Stimulated activated CD8-positive, alpha-beta memory T cell treated with anti-CD3 and anti-CD28 coated beads, Interleukin-12 subunit alpha, Interleukin-12 subunit beta, amount 100 ng/mL, for 4 hours (primary cell): ENCODE measurements around the gene PRR15.

Experiments
- DNase-seq: peaks from one replicate; pipeline ENCODE4 v3.0.0-alpha.2; 2020; ENCODE audit warnings: low read depth

PRR15 gene

DNA sequence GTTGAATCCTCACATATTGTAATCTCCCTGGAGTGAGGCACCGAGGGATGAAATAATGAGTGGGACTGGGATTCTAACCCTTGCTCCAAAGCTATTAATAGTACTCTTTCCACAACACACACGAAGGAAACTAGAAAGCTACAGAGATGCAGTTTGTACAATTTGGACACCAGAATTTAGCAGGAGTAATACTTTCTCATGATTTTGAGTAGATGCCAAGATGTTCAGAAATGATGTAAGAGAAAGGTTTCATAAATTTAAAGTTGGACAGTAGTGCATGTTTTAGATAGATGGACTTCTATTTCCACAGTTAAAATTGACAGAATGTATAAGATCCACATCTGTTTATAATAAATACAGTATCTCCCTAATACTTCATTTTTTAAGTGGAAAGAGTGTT, 46.5 kb downstream of the PRR15 start:
- DNase-seq, result no peak

DNA sequence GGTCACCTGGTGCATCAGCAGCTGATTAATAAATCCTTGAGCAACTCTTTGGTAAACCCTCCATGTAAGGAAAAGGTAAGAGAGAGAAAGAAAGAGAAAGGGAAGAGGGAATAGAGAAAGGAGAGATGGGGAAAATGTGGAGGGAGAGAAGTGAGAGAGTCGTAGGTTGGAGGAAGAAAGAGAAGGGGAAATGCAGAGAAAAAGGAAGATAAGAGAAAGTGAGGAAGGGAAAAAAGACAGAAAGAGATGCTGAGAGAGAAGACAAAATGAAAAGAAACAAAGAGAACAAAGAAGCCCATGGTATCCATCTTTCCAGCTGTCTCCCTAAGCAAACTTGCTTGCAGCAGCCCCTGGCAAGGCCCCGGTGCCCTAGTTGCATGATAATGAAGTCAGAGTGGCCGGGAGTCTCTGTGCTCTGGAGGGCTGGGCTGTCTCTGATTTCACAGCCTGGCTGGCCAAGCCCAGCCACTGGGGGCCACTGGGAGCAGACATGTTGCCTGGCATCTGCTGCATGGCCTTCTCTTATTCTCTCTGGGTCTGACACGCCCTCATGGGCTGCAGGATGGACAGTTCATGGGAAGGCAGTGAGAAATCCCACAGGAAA, 48.4 kb downstream of the PRR15 start:
- DNase-seq, result no peak

DNA sequence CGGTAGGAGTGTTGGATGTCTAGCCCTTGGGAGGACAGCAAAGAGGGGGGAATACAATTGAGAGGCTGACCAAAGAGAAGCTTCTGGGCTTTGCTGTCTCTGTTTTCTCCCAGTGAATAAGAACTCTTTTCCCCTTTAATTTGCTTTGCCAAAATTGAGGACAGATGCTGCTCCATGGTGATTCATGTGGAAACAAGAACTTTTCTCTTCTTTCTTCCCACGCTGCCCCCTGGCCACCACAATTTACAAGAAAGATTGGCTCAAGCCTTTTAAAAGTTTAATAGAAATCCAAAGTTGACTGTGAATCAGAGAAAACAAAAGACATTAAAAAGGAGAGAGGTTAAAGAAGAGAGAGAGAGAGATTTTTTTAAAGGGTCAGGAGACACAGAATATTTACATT, 49.0 kb downstream of the PRR15 start:
- no peak for DNase-seq

DNA sequence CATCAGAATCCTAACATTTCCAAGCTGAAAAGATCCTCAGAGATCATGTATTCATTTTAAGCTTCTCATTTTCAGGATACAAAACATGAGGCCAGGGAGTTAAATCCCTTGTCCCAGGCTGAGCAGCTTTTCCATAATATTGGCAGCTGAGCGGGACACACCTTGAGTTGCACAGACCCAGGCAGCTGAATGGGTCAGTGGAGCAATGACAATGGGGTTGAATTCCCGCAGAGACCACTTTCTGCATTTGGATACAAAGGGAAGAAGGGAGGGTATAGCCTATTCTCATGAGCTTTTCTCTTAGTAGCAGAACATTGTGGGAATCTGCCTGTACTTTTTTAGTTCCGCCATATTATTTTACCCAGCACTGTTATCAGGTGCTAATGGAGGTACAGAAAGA, 49.5 kb downstream of the PRR15 start:
- no peak for DNase-seq

DNA sequence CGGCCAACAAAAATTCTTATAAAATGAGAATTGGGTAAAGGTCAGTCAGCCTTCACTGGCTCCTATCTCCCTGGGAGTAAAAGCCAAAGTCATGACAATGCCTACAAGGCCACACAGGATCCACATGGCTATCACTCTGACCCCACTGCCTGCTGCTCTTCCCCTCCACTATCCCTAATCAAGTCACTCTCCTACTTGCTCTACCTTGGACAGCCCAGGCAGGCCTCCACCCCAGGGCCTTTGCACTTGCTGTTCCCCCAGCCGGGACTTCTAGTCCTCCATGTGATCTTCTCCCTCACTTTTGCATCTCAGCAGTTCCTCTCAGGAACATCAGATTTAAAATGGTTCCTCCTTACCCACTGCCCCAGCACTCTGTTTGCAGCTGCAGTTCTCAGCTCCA, 50.6 kb downstream of the PRR15 start:
- DNase-seq, result no peak
